HEK293T (cell line): ENCODE data around the gene FAM135A.

Source experiments
- CTCF ChIA-PET: fragments of 350-600 bp; formaldehyde crosslinking; extraction: SDS; loops from one replicate; lab custom pipeline; 2021; ENCODE audit warnings: antibody characterized with exemption, inconsistent platforms; lab: Yijun Ruan, JAX
- POLR2A ChIA-PET: fragments of 350-600 bp; formaldehyde crosslinking; extraction: SDS; loops from one replicate; lab custom pipeline; 2020; ENCODE audit warnings: antibody characterized with exemption, inconsistent platforms; lab: Yijun Ruan, JAX
- DNase-seq: peaks from one replicate; pipeline ENCODE4 v3.0.0; 2012; ENCODE audit warnings: mixed read lengths; ENCODE audit errors: extremely low spot score
- ARNT ChIP-seq: fragments of 450-650 bp; IDR thresholded peaks from 2 replicates; pipeline ENCODE4 v1.6.1; 2017; ENCODE audit warnings: mild to moderate bottlenecking
- BHLHE40 ChIP-seq: fragments of 450-650 bp; IDR thresholded peaks from 2 replicates; pipeline ENCODE4 v1.6.1; 2016; ENCODE audit warnings: mild to moderate bottlenecking, moderate library complexity, borderline replicate concordance
- CTBP1 ChIP-seq: fragments of 450-650 bp; IDR thresholded peaks from 2 replicates; pipeline ENCODE4 v1.6.1; 2016; ENCODE audit warnings: borderline replicate concordance
- ELF4 ChIP-seq: fragments of 450-650 bp; IDR thresholded peaks from 2 replicates; pipeline ENCODE4 v1.6.1; 2017; ENCODE audit warnings: antibody characterized with exemption
- FOXA1 ChIP-seq: fragments of 450-650 bp; IDR thresholded peaks from 2 replicates; pipeline ENCODE4 v1.6.1; 2016; ENCODE audit warnings: mild to moderate bottlenecking
- FOXK2 ChIP-seq: fragments of 450-650 bp; IDR thresholded peaks from 2 replicates; pipeline ENCODE4 v1.6.1; 2016; ENCODE audit warnings: mild to moderate bottlenecking
- FOXM1 ChIP-seq: fragments of 450-650 bp; IDR thresholded peaks from 2 replicates; pipeline ENCODE4 v1.6.1; 2017; ENCODE audit warnings: mild to moderate bottlenecking, borderline replicate concordance
- HDGF ChIP-seq: fragments of 450-650 bp; IDR thresholded peaks from 2 replicates; pipeline ENCODE4 v1.6.1; 2017; ENCODE audit warnings: antibody characterized with exemption, borderline replicate concordance
- L3MBTL2 ChIP-seq: fragments of 450-650 bp; conservative IDR thresholded peaks from 2 replicates; pipeline ENCODE4 v1.6.1; 2016; ENCODE audit warnings: mild to moderate bottlenecking
- LEF1 ChIP-seq: fragments of 450-650 bp; IDR thresholded peaks from 2 replicates; pipeline ENCODE4 v1.6.1; 2017; ENCODE audit warnings: mild to moderate bottlenecking, borderline replicate concordance
- NFRKB ChIP-seq: fragments of 450-650 bp; IDR thresholded peaks from 2 replicates; pipeline ENCODE4 v1.6.1; 2016; ENCODE audit warnings: mild to moderate bottlenecking, moderate library complexity
- PKNOX1 ChIP-seq: fragments of 450-650 bp; IDR thresholded peaks from 2 replicates; pipeline ENCODE4 v1.6.1; 2016
- SP1 ChIP-seq: fragments of 450-650 bp; IDR thresholded peaks from 2 replicates; pipeline ENCODE4 v1.6.1; 2017
- SUZ12 ChIP-seq: fragments of 450-650 bp; IDR thresholded peaks from 2 replicates; pipeline ENCODE4 v1.6.1; 2016; ENCODE audit warnings: mild to moderate bottlenecking
- TARDBP ChIP-seq: fragments of 450-650 bp; IDR thresholded peaks from 2 replicates; pipeline ENCODE4 v1.6.1; 2016
- ZNF384 ChIP-seq: fragments of 450-650 bp; IDR thresholded peaks from 2 replicates; pipeline ENCODE4 v1.6.1; 2016

FAM135A gene

GRCh38 chr6:70371454-70372105, 41.7 kb upstream of the FAM135A start:
- no peak for TF ChIP-seq PKNOX1
- 0 out of 2 replicates have a peak, but pooled peaks have one; percentile 21 for TF ChIP-seq FOXA1
- peak; percentile 53 for DNase-seq
- ChIA-PET CTCF (interaction anchor here (1.1 to 6.4 kb wide), 4 partner anchors 9 to 151 kb away, joined by 3 to 64 read pairs (median 11); no protein-coding TSS in a partner anchor), POLR2A (interaction anchor here (2.4 kb wide), 1 partner anchor 42 kb away, joined by 13 read pairs; the partner anchor contains the start of gene FAM135A)

GRCh38 chr6:70375166-70375565, 38.1 kb upstream of the FAM135A start:
- CTCF ChIA-PET: no interaction called here
- no peak for TF ChIP-seq NFRKB
- no peak for TF ChIP-seq ARNT
- TF ChIP-seq PKNOX1: no peak
- TF ChIP-seq SUZ12: no peak
- TF ChIP-seq ZNF384: no peak
- no peak for TF ChIP-seq BHLHE40
- TF ChIP-seq ELF4: no peak
- TF ChIP-seq FOXA1: no peak
- POLR2A ChIA-PET: interaction anchor here (1.1 kb wide), 1 partner anchor 38 kb away, joined by 3 read pairs; the partner anchor contains the start of gene FAM135A
- no peak for DNase-seq

- CTCF ChIA-PET: no interaction called here
- TF ChIP-seq FOXM1 (no peak), L3MBTL2 (no peak), ZNF384 (no peak), PKNOX1 (no peak), ARNT (no peak)
- no peak for DNase-seq
- POLR2A ChIA-PET: no interaction called here
Observed at GRCh38 chr6:70375882-70376281, 37.4 kb upstream of the FAM135A start.

GRCh38 chr6:70376628-70377027, 36.7 kb upstream of the FAM135A start:
- no peak for DNase-seq
- TF ChIP-seq SP1 (no peak), BHLHE40 (no peak), FOXA1 (no peak), CTBP1 (no peak), SUZ12 (no peak), FOXM1 (no peak), TARDBP (no peak), PKNOX1 (no peak), ARNT (no peak), L3MBTL2 (no peak), LEF1 (no peak), ELF4 (no peak), ZNF384 (no peak), NFRKB (no peak), HDGF (no peak)
- ChIA-PET POLR2A (interaction anchor here (1.5 kb wide), 1 partner anchor 37 kb away, joined by 3 read pairs; the partner anchor contains the start of gene FAM135A), CTCF (no interaction called here)

GRCh38 chr6:70377372-70377771, 35.9 kb upstream of the FAM135A start:
- no peak for DNase-seq
- CTCF ChIA-PET: no interaction called here
- POLR2A ChIA-PET: interaction anchor here (1.5 kb wide), 1 partner anchor 36 kb away, joined by 3 read pairs; the partner anchor contains the start of gene FAM135A
- TF ChIP-seq FOXM1: no peak
- TF ChIP-seq ARNT: no peak
- TF ChIP-seq SUZ12: no peak
- TF ChIP-seq SP1: no peak
- TF ChIP-seq BHLHE40: no peak
- TF ChIP-seq ELF4: no peak
- no peak for TF ChIP-seq TARDBP

- no peak for DNase-seq
- POLR2A ChIA-PET: interaction anchor here (0.7 kb wide), 1 partner anchor 8 kb away, joined by 3 read pairs; no protein-coding TSS in a partner anchor
- CTCF ChIA-PET: interaction anchor here (1.6 to 1.8 kb wide), 2 partner anchors 9 to 11 kb away, joined by 3 to 9 read pairs; no protein-coding TSS in a partner anchor
- no peak for TF ChIP-seq PKNOX1
- no peak for TF ChIP-seq LEF1
- TF ChIP-seq L3MBTL2: no peak
- no peak for TF ChIP-seq SP1
- no peak for TF ChIP-seq ARNT
- TF ChIP-seq NFRKB: no peak
- TF ChIP-seq BHLHE40: no peak
- no peak for TF ChIP-seq TARDBP
- TF ChIP-seq ELF4: no peak
- TF ChIP-seq FOXM1: no peak
- no peak for TF ChIP-seq CTBP1
- no peak for TF ChIP-seq SUZ12
- no peak for TF ChIP-seq FOXK2
- TF ChIP-seq ZNF384: no peak
- TF ChIP-seq HDGF: no peak
- TF ChIP-seq FOXA1: no peak
Observed at GRCh38 chr6:70379473-70380013, 33.8 kb upstream of the FAM135A start.
